GM15510 (cell line): ENCODE measurements around the gene OPTN.

ENCODE experiments used
- POLR2A ChIP-seq: IDR thresholded peaks from 3 replicates; pipeline ENCODE4 v1.6.1; 2011; ENCODE audit warnings: borderline replicate concordance; ENCODE audit not compliant: insufficient read length; ENCODE audit errors: extremely low read depth

OPTN gene

DNA sequence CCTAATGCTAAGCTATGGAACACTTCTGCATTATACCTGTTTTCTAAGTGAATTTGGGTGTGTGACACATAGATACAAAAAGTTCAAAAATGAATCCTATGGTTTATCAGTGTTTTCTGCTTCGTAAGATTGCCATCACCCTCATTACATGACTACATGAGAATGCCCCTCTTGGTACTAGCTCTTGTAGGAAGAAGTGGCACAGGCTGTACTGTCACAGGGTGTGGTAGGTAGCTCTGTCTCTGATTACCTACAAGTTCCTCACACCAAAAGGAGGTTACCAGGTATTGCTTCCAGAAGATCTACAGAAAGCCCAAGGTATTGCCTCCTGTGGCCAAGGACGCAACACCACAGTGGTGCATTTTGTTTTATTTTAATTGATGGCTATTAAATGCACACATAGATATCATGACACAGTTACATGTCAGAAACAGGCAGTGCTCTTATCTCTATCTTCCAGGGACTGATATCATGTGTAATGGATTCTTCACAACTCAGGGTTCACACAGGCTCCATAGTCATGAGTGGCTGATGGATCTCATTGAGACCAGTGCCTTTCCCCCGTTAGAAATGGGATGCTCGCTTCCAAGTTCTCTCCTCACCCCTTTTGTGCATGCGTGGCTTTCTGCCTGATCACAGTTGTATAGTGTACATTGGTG is 6.6 kb downstream of the OPTN start:
- TF ChIP-seq POLR2A, result no peak

DNA sequence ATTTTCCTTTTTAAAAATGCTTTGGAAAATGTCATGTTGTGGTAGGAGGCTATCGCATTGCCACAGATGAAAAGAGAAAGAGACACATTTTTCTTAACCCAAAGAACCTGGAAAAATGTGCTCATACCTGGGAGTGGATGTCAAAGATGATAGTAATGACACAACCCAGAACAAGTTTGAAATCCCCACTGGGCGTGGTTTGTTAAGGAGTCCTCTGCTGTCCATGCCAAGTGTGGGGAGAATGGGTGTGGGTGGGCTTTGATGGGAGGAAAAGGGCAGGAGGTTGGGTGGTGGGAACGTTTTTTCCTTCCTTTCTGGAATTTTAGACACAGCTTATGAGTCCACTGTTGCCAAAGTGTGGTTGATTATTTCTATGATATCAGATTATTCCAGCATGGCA is 10.9 kb downstream of the OPTN start:
- no peak for TF ChIP-seq POLR2A

DNA sequence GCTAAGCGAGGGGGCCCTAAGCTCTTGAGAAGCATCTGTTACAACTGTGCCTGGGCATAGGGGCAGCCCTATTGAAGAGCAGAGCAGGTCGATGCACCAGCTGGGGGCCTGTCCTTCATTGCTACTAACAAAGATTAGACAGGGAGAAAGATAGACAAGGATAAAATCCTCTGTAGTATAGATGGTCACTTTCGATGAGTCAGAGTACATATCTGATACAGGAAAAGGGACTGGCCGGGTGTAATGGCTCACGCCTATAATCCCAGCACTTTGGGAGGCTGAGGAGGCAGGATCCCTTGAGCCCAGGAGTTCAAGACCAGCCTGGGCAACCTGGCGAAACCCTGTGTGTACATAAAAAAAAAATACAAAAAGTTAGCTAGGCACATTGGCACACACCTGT is 13.6 kb downstream of the OPTN start:
- TF ChIP-seq POLR2A, result no peak

DNA sequence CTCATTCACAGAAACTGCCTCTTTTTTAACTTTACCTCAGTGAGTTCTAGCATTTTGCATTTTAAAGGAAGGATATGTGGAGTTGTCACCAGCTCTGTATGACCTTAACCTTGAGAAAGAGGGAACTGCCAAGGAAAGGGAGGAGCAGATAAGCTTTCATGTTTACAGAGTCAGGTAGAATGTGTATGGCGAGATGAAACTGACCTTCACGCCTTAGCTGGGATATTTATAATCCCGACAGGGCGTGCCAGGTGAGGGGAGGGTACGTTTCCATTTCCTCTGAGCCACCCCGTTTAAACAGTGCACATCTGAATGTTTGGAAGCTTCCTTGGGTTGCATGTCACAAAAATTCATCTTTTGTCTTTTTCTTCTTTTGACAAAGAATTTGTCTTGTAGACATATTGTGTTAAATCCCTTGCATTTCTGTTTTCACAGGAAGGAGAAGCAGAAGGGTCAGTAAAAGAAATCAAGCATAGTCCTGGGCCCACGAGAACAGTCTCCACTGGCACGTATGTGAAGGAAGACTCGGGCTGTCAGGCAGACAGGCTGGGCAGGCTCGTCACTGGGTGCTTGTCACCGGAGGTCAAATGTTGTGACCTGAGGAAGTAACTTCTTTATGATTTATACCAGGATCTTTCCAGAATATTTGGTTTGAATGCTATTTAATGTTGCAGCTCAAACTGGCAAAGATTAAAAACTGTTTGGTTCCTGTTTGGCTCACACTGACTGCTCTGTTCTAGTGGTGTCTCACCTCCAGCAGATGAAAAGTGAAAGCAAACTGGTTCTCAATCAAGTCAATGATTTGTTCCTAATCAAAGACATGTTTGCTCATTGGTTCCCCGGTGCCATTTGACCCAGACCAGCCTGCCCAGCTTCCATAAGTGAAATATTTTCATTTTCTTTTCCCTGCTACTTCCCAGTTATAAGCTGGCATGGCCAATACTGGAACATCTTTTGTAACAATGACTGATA is 16.2 kb downstream of the OPTN start:
- no peak for TF ChIP-seq POLR2A

DNA sequence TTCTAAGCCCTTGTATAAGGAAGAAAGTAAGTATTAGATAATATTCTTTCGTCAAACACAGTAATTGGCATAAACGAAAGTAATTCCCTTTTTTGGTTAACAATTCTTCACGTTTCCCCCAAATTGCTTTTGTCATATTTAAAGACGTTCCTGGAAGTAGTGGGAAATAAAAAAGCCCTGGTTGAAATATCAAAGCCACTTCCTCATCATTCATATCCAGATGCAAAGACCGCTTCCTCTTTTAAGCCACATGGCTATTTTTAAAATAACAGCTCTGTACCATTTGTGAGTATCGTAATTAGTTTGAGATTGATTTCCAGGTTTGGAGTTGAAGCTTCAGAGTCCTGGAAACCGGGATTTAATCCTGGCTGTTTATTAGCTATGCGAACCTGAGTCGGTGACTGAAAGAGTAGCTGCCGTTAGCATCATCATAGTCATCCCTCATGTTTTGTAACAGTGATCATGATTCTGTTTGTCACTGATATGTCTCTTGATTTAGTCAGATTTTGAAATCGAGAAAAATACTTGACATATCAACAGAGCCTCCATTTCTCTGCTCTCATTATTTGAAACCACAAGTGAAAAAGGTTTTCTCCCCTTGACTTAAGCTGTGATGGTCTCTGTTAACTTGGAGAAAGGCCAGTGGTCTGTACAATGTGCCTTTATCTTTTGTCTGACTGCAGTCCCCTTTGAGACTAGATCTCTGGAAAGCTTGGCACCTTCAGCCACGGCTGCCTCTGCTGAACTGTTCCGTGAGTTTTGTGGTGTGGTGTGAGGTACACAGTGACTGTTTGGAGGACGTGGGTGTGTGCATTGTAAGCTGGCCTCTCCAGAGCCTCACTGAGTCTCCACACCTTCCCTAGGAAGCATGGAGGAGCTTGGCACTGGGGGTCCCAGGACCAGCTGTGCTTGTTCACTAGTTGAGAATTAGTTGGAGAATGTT is 18.1 kb downstream of the OPTN start:
- no peak for TF ChIP-seq POLR2A

DNA sequence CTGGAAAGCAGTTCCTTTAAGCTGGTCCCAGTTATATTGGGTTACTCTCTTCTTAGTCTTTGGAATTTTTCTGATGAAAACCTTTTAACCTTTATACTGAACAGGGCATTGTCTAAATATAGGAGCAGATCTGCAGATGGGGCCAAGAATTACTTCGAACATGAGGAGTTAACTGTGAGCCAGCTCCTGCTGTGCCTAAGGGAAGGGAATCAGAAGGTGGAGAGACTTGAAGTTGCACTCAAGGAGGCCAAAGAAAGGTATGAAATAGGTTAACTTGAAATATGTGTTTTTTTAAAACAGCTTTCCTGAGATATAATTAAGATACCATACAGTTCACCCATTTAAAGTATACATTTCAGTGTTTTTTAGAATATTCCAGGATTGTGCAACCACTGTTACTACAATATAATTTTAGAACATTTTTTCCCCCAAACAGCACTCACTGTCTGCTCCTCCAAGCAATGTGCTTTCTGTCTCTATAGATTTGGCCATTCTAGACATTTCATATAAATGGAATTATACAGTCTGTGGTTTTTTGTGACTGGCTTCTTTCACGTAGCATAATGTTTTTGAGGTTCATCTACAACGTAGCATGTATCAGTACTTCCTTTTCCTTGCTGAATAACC is 18.9 kb downstream of the OPTN start:
- TF ChIP-seq POLR2A, result no peak

DNA sequence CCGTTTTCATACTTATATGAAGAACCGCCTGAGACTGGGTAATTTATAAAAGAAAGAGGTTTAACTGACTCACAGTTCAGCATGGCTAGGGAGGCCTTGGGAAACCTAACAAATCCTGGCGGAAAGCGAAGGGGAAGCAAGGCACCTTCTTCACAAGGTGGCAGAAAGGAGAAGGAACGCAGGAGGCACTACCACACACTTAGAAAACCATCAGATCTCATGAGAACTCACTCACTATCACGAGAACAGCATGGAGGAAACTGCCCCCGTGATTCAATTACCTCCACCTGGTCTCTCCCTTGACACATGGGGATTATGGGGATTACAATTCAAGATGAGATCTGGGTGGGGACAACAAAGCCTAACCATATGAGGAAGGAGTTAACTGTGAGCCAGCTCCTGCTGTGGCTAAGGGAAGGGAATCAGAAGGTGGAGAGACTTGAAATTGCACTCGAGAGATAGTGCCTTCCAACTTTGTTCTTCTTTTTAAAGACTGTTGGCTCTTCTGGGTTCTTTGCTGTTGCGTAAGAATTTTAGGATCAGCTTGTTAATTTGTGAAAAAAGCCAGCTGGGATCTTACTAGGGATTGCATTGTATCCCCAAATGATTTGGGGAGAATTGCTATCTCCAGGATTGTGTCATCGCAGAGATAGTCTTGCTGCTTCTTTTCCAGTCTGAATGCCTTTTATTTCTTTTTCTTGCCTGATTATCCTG is 21.0 kb downstream of the OPTN start:
- no peak for TF ChIP-seq POLR2A

DNA sequence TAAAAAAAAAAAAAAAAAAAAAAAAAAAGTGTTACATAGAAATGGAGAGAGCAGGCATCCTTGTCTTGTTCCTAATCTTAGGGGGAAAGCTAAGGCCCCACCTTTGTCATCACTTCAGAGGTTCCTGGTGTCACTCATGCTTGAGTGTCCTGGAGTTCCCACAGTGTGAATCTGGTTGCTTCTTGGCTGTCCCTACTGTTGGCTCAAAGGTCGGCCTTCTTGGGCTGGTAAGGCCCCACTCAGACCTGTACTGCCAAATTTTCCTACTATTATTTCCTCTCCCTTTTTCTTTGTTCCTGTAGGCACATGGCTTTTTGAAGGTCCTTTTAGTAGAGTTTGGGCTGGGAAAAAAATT is 21.5 kb downstream of the OPTN start:
- no peak for TF ChIP-seq POLR2A

DNA sequence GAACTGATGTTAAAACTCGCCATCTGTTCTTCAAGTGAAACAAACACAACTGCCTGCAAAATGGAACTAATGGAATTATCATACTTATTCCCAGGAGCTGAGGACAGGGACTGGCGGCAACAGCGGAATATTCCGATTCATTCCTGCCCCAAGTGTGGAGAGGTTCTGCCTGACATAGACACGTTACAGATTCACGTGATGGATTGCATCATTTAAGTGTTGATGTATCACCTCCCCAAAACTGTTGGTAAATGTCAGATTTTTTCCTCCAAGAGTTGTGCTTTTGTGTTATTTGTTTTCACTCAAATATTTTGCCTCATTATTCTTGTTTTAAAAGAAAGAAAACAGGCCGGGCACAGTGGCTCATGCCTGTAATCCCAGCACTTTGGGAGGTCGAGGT is 36.7 kb downstream of the OPTN start:
- TF ChIP-seq POLR2A, result no peak

DNA sequence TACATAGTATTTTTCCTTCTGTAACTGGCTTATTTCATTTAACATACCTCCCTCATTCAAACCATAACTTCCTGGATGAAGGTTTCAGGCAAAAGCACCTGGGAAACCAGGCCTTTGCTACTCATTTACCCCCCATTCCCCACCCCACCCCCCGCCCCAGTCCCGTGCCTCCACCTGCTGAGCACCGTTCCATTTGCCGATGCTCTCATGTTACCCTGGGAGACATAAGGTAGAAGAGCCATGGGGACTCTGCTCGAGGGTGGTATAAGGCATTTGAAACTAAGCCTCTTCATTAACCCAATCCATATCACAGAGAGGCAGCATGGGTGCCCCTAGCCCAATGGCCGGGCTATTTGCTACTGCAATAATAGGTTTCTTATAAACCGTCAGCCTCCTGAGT is 39.2 kb downstream of the OPTN start:
- no peak for TF ChIP-seq POLR2A

DNA sequence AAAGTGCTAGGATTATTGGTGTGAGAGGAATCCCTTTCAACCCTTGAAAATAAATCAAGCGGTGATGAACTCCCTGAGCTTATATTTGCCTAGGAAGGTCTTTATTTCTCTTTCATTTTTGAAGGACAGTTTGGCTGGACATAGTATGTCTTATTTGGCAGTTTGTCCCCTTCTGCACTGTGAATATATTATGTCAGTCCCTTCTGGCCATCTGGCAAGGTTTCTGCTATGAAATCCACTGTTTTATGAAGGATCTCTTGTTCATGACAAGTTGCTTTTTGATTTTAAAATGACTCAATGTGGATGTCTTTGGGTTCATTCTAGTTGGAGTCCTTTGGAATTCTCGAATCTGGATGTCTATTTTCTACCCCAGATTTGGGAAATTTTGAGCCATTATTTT is 39.7 kb downstream of the OPTN start:
- no peak for TF ChIP-seq POLR2A

DNA sequence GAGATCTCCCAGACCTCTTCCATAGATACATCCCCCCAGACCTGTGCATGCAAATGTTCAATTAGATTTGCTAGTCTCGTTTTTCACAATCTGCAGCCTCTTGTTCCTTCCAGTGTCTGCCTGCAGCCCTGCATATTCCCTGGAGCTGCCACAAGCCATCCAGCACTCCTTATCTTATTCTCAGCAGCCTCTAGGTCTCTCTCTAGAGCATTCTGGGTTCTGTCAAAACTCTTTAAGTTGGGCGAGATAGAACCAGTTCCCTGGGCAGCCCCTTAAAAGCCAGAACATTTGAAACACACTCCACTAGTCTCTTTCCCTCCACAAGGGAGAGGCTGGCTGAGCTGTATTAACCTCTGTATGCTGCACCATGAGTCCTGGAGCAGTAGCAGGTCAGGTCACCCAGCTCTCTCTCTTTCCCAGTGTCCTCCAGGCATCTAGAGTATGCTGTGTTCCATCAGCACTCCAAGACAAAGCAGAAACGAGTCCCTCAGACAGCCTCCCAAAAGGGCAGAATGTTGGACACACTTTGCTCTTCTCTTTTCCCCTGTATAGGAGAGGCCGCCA is 40.7 kb downstream of the OPTN start:
- no peak for TF ChIP-seq POLR2A

DNA sequence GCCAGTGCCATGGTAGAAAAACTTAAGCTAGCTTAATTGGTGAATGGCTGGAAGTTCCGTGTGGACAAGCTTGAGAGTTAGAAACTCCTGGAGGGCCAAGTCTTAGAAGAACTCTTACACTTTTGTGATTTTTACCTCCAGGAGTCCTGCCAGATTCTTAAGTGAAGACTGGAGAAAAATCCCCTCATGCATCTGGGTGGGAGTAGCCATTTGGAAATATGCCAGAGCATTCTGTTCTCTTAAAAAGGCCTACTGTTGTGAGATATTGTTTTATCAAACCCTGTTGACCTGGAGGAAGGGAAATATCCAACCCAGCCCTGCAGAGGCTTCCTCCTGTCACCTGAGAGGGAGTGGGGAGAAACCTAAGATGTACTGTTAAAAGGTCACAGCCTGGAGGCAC is 43.8 kb downstream of the OPTN start:
- TF ChIP-seq POLR2A, result no peak

DNA sequence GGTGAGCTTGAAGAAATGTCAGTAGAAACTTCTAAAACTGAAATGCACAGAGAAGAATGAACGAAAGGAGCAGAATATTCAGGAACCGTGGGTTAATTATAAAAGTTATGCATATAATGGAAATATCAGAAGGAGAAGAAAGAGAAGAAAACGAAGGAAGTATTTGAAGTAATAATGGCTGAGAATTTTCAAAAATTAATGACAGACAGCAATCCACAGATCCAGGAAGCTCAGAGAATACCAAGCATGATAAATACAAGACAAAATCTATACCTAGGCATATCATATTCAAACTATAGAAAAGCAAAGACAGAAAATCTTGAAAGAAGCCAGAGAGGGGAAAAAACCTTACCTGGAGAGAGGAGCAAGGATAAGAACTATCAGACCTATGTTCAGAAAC is 44.9 kb downstream of the OPTN start:
- TF ChIP-seq POLR2A, result no peak
